IPS DF 19.7 (cell line): Measurements from ENCODE around the gene TLE3.

Source experiments
- DNase-seq: peaks from one replicate; pipeline ENCODE4 v3.0.0-alpha.2; 2013; ENCODE audit warnings: low read depth, low spot score

Gene TLE3

GRCh38 chr15:70063261-70063925 is 34.3 kb downstream of the TLE3 start:
- no peak for DNase-seq

- DNase-seq: no peak
Measured at GRCh38 chr15:70062321-70062956, 35.3 kb downstream of the TLE3 start.

GRCh38 chr15:70061696-70062270 is 35.9 kb downstream of the TLE3 start:
- no peak for DNase-seq

DNA sequence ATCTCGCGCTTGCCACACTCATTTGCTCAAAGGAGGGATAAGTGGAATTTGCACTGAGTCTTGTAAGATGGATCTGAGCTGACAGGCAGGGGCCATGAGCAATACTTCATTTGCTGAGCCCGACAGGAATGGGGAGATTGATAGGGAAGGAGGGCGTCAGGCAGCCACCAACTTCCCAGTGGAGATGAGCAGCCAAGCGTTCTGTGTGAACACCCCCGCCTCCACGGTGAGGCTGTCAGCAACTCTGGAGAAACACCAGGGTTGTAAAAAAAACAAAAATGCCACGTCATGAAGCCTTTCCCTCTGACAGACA is 36.8 kb downstream of the TLE3 start:
- DNase-seq: no peak

DNA sequence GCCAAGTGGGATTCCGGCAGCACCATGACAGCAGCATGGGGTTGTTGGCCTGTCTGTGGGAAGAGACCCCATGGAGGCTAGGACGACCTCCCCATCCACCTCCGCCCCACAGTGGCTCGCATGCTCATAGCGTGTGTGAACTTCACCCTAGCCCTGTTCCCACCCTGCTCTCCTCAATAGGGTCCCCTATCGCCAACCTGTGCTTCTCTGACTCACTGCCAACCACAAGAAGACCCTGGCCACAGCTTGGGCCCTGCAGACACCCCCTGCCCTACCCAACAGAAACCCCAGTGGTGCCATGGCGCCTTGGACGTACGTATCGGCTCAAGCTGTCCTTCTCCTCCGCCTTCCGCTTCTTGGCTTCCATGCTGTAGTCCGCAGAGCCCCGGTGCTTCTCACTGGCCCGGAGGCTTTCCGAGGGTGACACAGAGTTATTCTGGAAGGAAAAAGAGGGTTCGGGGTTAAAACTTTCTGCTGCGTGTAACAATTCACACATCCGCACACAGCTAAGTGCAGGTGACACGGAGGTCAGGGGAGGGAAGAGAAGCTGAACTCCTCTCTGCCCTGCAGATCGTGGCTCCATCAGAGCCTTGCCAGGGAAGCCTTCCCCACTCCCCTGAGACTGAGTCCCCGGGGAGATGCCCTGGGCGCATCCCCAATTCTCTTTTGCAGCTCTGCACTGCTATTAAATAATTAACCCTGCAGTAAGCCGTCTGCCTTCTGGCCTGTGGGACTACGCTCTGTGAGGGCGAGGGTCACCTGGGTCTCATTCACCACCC is 37.3 kb downstream of the TLE3 start:
- no peak for DNase-seq

GRCh38 chr15:70059476-70060213 is 38.1 kb downstream of the TLE3 start:
- no peak for DNase-seq

DNA sequence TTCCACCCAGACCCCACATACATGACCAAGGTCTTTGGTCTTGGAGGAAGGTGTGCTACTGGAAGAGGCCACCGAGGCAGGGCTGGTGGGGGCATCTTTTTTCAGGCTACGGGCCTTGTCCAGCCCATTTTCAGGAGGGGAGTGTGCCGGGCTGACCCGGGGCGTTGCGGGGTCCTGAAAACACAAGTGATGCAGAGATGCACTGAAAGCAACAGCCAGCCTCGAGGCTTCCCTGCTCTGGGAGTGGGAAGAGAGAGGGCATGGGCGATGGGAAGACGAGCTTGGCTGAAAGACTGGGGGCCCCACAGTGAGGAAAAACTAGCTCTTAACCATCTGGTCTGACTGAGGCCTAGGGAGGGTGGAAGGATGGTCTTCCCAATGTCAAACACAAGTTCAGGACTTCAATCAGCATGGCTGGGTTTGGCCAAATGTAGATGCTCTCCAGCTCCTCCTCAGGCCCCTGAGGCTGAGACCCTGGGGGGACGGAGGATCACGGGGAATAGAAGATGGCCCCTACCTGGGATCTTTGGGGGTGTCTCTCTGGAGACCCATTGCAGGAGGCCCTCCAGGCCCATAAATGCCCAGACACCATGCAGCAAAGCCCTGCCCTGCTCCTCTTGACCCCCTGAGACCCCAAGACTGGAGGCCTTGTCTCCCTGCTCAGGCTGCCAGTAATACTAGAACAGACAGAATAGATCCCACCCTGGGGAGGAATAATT is 38.9 kb downstream of the TLE3 start:
- no peak for DNase-seq

DNA sequence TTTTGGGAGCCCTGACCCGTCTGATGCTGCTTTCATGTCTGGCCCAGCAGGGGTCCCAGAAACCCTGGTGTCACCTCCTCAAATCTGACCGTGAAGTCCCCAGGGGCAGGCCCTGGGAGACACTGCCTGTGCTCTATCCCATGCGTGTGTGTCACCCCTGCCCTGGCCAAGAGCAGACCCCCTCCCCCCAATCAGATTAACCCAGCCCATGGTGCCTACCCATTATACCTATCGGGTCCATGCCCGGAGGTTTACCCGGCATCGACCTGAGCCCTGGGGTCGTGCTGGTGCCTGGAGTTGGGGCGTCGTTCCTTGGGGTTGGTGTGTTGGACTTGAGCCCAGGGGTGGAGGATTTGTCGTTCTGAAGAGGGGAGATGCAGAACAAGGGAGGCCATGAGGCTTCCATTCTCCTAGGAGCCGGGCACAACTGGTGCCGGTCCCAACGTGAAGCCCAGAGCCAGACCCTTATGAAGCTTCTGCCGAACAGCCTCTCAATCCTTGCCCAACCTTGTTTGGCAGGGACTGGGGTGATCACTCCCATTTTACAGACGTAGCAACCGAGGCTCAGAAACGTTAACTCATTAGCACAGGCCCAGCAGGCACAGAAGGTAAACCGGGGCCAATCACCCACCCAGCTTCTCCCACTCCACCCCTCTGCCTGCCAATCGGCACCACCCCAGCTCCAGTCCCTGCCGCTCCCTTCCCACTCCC is 39.6 kb downstream of the TLE3 start:
- no peak for DNase-seq

- DNase-seq: no peak
Measured at GRCh38 chr15:70056091-70056680, 41.5 kb downstream of the TLE3 start.

GRCh38 chr15:70055601-70056051 is 42.1 kb downstream of the TLE3 start:
- no peak for DNase-seq

- no peak for DNase-seq
Measured at GRCh38 chr15:70054884-70055387, 42.8 kb downstream of the TLE3 start.

- no peak for DNase-seq
Measured at GRCh38 chr15:70054366-70054765, 43.4 kb downstream of the TLE3 start.

- DNase-seq: no peak
Measured at GRCh38 chr15:70053716-70054229, 43.9 kb downstream of the TLE3 start.

- no peak for DNase-seq
Measured at GRCh38 chr15:70053001-70053715, 44.6 kb downstream of the TLE3 start.

GRCh38 chr15:70051948-70052633 is 45.6 kb downstream of the TLE3 start:
- no peak for DNase-seq

DNA sequence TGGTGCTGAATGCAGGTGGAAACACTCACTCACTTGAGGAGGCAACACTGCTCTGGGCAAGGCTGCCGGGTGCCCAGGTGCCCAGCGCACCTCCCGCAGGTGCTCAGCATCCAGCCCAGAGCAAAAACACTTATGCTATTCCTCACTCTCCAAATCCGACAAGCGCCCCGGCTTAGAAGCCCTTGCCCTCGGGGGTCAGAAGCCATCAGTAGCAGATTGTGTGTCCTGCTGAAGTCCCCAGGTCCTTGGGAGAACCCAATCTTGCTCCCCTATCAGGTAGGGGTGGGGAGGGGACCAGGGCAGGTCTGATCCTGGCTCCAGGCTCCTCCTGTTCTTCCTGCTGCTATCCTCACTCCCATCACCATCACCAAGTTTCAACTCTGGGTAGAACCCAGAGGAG is 46.7 kb downstream of the TLE3 start:
- DNase-seq: no peak

DNA sequence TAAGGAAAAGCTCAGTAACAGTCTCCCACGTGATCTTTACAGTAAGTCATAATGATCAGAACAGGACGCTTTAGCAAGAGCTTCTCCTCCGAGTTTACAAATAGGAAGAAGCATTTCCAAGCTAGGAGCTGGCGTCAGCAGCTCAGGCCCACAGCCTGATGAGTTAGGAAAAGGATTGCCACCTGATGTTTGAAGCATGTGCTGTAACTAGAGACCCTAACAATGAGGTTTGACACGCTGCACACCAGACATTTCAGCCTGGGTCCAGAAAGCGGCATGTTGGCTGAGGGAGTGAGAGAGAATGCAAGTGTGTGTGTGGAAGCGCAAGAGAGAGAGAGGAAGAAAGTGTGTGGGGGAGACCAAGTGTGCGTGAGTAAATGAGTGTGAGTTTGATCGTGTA is 47.3 kb downstream of the TLE3 start:
- no peak for DNase-seq

GRCh38 chr15:70049701-70050301 is 47.9 kb downstream of the TLE3 start:
- no peak for DNase-seq
